ENCODE results near the gene AKNA.

AKNA gene

DNA sequence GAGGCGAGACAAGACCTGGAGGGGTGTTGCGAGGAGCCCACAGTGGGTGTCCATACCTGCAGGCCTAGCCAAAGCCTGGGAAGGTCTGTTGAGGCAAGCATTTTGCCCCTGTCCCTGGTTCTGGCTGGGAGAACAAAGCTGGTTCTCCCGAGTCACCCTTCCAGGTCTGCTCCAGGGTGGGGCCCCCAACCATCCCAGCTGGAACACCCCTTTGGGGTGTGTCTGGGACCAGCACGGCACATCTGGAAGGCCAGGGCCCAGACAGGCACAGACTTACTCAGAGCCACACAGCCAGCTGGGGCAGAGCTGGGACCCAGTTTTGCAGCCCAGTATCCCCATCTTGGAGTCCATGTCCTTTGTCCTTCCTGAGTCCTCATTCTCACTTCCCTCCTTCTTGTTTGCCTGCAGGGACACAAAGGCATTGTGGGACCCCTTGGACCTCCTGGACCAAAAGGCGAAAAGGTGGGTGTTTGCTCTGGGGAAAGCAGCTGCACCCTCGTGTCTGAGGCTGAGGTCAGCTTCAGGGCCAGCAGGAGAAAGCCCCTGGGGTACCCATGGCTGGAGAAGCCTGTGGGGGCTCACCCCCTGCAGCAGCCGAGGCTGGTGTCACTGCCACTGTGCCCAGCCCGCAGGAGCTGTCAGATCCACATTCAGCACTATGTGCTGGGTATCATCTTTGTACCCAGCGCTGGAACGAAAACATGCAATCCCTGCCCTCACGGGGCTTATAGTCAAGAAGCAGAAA lies 103.3 kb downstream of the AKNA start:
- no peak for DNase-seq (ENCODE audit: low read depth)

Data from non-pigmented ciliary epithelial cell (primary cell).